B cell (primary cell): ENCODE data around the gene CDIPT. TPM values are rescaled to one million over a fixed set of nuclear protein-coding genes. Genes with fewer than 3 reads are reported as not detected.
A peak's percentile ranks its signal among the peaks of the same experiment; 100 is the strongest.

Source experiments
- ATAC-seq: fragments of 200-7000 bp; cut with Tn5 transposase; one replicate; pipeline ENCODE4 v1.10.0; 2021; ENCODE audit warnings: low read depth, mild to moderate bottlenecking, moderate number of reproducible peaks, moderate library complexity
- CTCF ChIA-PET: fragments of 350-600 bp; sonication (Branson Sonifier 250); formaldehyde crosslinking; loops from one replicate; lab custom pipeline; 2021; ENCODE audit warnings: antibody characterized with exemption, inconsistent platforms; lab: Charles Lee
- POLR2A ChIA-PET: fragments of 350-600 bp; sonication (Branson Sonifier 250); formaldehyde crosslinking; loops from one replicate; lab custom pipeline; 2021; ENCODE audit warnings: antibody characterized with exemption; lab: Charles Lee
- DNase-seq: peaks from one replicate; pipeline ENCODE4 v3.0.0; 2013
- H2AFZ ChIP-seq: 2 replicates; pipeline ENCODE4 v1.6.1; 2012; ENCODE audit warnings: mild to moderate bottlenecking, low read depth, low read length; ENCODE audit not compliant: insufficient read depth, poor library complexity, severe bottlenecking
- H3K27ac ChIP-seq, 2 donors: 1 replicate in 1 of 2; 2 replicates in 1 of 2; pipeline ENCODE4 v1.5.1; 2012 to 2013; ENCODE audit warnings: low read length in 2 of 2, mild to moderate bottlenecking in 2 of 2, moderate library complexity in 1 of 2
- H3K27me3 ChIP-seq, 4 experiments: fragments of 200-600 bp in 1 of 4; sonication (generic) in 1 of 4; replicated peaks in 1 of 4; 1 replicate in 2 of 4; 2 replicates in 2 of 4; pipeline versions ENCODE4 v1.6.1 to v1.7.0; 2013 to 2016; ENCODE audit warnings: low read length in 3 of 4, mild to moderate bottlenecking in 2 of 4, mixed read lengths in 1 of 4, moderate library complexity in 1 of 4; ENCODE audit not compliant: insufficient read depth in 4 of 4, control insufficient read depth in 3 of 4; ENCODE audit errors: control extremely low read depth in 1 of 4
- H3K36me3 ChIP-seq, 2 experiments: replicated peaks in 1 of 2; 1 replicate in 1 of 2; 2 replicates in 1 of 2; pipeline versions ENCODE4 v1.6.1 to v1.7.1; 2013; ENCODE audit warnings: low read length in 1 of 2; ENCODE audit not compliant: insufficient read depth in 2 of 2, control insufficient read depth in 1 of 2; ENCODE audit errors: control extremely low read depth in 1 of 2, extremely low read depth in 1 of 2
- H3K4me1 ChIP-seq, 2 donors: fragments of 200-600 bp in 1 of 2; sonication (generic) in 1 of 2; 1 replicate in 1 of 2; 2 replicates in 1 of 2; pipeline versions ENCODE4 v1.5.1 to v1.6.1; 2013 to 2017; ENCODE audit warnings: low read length in 2 of 2; ENCODE audit not compliant: control insufficient read depth in 2 of 2, insufficient read depth in 2 of 2
- H3K4me2 ChIP-seq: replicated peaks from 2 replicates; pipeline ENCODE3; 2012; ENCODE audit warnings: mild to moderate bottlenecking, low read depth, low read length; ENCODE audit not compliant: poor library complexity, severe bottlenecking
- H3K4me3 ChIP-seq, 5 experiments: fragments of 200-600 bp in 1 of 5; sonication (generic) in 1 of 5; 1 replicate in 3 of 5; 2 replicates in 2 of 5; pipeline versions ENCODE4 v1.5.1 to v1.7.0; 2011 to 2016; ENCODE audit warnings: low read length in 4 of 5, mild to moderate bottlenecking in 4 of 5, low read depth in 2 of 5, control low read depth in 1 of 5, moderate library complexity in 1 of 5; ENCODE audit not compliant: insufficient read depth in 1 of 5; ENCODE audit errors: control extremely low read depth in 1 of 5, extremely low read depth in 1 of 5
- H3K79me2 ChIP-seq: fragments of 200-600 bp; sonication (generic); one replicate; pipeline ENCODE4 v1.6.0; 2016; ENCODE audit warnings: low read length; ENCODE audit not compliant: control insufficient read depth, insufficient read depth
- H3K9ac ChIP-seq: fragments of 200-600 bp; sonication (generic); 2 replicates; pipeline ENCODE4 v1.6.1; 2017; ENCODE audit warnings: mild to moderate bottlenecking, low read length, moderate library complexity
- H3K9me3 ChIP-seq, 3 donors: one replicate each; pipeline versions ENCODE4 v1.6.1 to v1.7.1; 2013; ENCODE audit warnings: low read length in 2 of 3; ENCODE audit not compliant: control insufficient read depth in 2 of 3, insufficient read depth in 1 of 3; ENCODE audit errors: control extremely low read depth in 1 of 3
- H4K20me1 ChIP-seq: 2 replicates; pipeline ENCODE4 v1.6.0; 2012; ENCODE audit warnings: mild to moderate bottlenecking, low read length; ENCODE audit not compliant: insufficient read depth, control insufficient read depth, poor library complexity, severe bottlenecking
- H3K27ac Mint-ChIP-seq: one replicate; pipeline ENCODE4 v1.8.0; 2021; ENCODE audit warnings: mixed read lengths
- H3K27me3 Mint-ChIP-seq: one replicate; pipeline ENCODE4 v1.8.0; 2021; ENCODE audit warnings: mixed read lengths
- H3K4me1 Mint-ChIP-seq: one replicate; pipeline ENCODE4 v1.8.0; 2021; ENCODE audit warnings: mixed read lengths
- H3K4me3 Mint-ChIP-seq: one replicate; pipeline ENCODE4 v1.8.0; 2021; ENCODE audit warnings: mixed read lengths
- H3K9me3 Mint-ChIP-seq: one replicate; pipeline ENCODE4 v1.8.0; 2022; ENCODE audit warnings: mixed read lengths; ENCODE audit not compliant: insufficient read depth
- CTCF ChIP-seq: fragments of 200-600 bp; IDR thresholded peaks from one replicate; pipeline ENCODE4 v1.8.0; 2022; ENCODE audit warnings: antibody characterized with exemption, mild to moderate bottlenecking
- EZH2 ChIP-seq: IDR thresholded peaks from 2 replicates; pipeline ENCODE4 v1.6.1; 2012; ENCODE audit warnings: borderline replicate concordance, low read depth, mild to moderate bottlenecking, moderate library complexity, low read length; ENCODE audit not compliant: insufficient read depth, poor library complexity, severe bottlenecking
- WGBS: methylation state at CpG from one replicate; pipeline ENCODE4 v1.1.5; 2013; ENCODE audit warnings: missing lambda C conversion rate; ENCODE audit not compliant: insufficient coverage; 5-methylcytosine and 5-hydroxymethylcytosine counted together
- intact Hi-C: fragments of 100-400 bp; cut with micrococcal nuclease; formaldehyde crosslinking; loops from one replicate; pipeline ENCODE4 v1.10.0; 2022
- polyA plus RNA-seq: library from polyadenylated mRNA; depleted of rRNA; stranded (reverse); fragments of >200 nt; gene quantifications from 2 replicates; pipeline ENCODE4 v1.2.3, GENCODE V29; 2012
- total RNA-seq, 2 donors: library from RNA; stranded (reverse); fragments of 120-200 nt in 1 of 2; gene quantifications; 1 replicate in 1 of 2; 2 replicates in 1 of 2; pipeline versions ENCODE4 v1.2.3 to v1.2.4, GENCODE V29; 2013 to 2022

CDIPT gene
- total and polyA plus RNA-seq, 2 donors (not counting 1 experiment from before 2014, with no cell fraction given): 51.2 to 63.3 TPM

- WGBS: 96% methylated on average over 3 of the region's 4 CpGs
- Histone ChIP-seq H3K4me3 (no peak overlapping the region), H2AFZ (no peak overlapping the region), H3K9ac (no peak overlapping the region), H3K4me1 (peaks cover 41 to 61% of the 10 kb centered on the region in 2 donors), H3K9me3 (no peaks in the 10 kb centered on the region), H3K36me3 (peaks cover 0 to 22% of the 10 kb centered on the region in 2 experiments), H3K79me2 (peaks cover 65% of the 10 kb centered on the region), H3K27me3 (no peaks in the 10 kb centered on the region), H3K27ac (no peak overlapping the region), H4K20me1 (peaks cover 51% of the 10 kb centered on the region), H3K4me2 (peak overlapping the region; percentile 25)
- DNase-seq (peak; percentile 5), ATAC-seq (no peak)
- H3K27me3 Mint-ChIP-seq: no peaks in the 10 kb centered on the region
- peak overlapping the region; percentile 83 for H3K4me3 Mint-ChIP-seq
- intact Hi-C loops: loop anchor here (5.0 to 10.0 kb wide), 2 partner anchors 154 to 223 kb away; partner anchors contain the start of gene TAOK2
- ChIA-PET CTCF (interaction anchor here (1.5 to 5.7 kb wide), 5 partner anchors 11 to 127 kb away, joined by 3 to 66 read pairs (median 29); partner anchors contain the start of genes KIF22 and MAZ), POLR2A (interaction anchor here (0.6 to 1.8 kb wide), 3 partner anchors 8 to 115 kb away, joined by 4 to 7 read pairs (median 5); no protein-coding TSS in a partner anchor)
- peak overlapping the region; percentile 75 for H3K27ac Mint-ChIP-seq
- peaks cover 68% of the 10 kb centered on the region for H3K4me1 Mint-ChIP-seq
- no peaks in the 10 kb centered on the region for H3K9me3 Mint-ChIP-seq
- TF ChIP-seq EZH2: no peak
- no peak for TF ChIP-seq CTCF
Measured at GRCh38 chr16:29818082-29818481, 44.9 kb downstream of the CDIPT start.
